HG03457 (cell line): ENCODE results near the gene ZC3H4.
A peak's percentile ranks its signal among the peaks of the same experiment; 100 is the strongest.
"Not testable (repeated sequence)": the region's sequence is repeated elsewhere in the genome, so short reads cannot be mapped to it uniquely, and the experiment has no call there.

ENCODE experiments used
- ATAC-seq: cut with Tn5 transposase; IDR thresholded peaks from one replicate; pipeline ENCODE4 v1.9.1; 2021; ENCODE audit warnings: moderate number of reproducible peaks; ENCODE audit not compliant: unreplicated experiment

Gene ZC3H4

DNA sequence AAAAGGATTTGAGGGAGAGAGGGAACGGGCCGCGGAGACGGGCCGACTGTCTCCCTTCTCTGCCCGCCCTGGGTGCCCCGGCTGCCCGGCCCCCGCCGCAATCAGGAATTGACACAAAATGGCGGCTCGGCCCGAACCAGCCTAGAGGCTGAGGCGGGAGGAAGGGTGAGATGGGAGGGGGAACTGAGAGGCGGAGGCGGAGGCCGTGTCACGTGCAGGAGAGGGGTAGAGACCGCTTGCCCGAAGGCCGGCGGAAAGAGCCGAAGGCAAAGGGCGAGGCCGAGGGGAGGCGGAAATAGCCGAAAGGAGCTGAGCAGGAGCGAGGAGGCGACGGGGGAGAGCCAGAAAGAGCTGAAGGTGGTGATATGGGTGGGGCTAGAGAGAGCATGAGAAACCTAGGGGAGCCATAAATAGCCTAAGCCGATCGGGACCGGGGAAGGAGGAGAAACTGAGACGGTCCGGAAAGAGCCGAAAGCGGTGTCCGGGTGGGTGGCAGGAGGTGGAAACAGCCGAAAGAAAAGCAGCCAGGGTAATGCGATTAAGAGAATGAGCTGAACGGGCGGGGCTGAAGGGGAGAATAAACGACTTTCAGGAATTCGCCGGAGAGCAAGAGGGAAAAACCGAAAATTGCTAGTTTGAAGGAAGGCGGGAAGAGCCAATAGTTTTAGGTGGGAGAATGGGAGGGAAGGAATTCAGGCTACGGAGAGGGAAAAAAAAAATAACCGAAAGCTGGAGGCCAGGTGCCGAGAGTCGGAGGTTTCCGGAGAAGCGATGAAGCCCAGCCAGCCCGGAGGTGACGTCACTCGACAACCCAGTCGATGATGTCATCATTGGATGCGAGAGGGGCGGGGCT, at the start of gene ZC3H4:
TSS of gene ZC3H4 (minus strand) at position 780 of the 853 bp plus-strand sequence. CDS start 1,192 bp downstream, outside the sequence.
- peak; percentile 80 for ATAC-seq

DNA sequence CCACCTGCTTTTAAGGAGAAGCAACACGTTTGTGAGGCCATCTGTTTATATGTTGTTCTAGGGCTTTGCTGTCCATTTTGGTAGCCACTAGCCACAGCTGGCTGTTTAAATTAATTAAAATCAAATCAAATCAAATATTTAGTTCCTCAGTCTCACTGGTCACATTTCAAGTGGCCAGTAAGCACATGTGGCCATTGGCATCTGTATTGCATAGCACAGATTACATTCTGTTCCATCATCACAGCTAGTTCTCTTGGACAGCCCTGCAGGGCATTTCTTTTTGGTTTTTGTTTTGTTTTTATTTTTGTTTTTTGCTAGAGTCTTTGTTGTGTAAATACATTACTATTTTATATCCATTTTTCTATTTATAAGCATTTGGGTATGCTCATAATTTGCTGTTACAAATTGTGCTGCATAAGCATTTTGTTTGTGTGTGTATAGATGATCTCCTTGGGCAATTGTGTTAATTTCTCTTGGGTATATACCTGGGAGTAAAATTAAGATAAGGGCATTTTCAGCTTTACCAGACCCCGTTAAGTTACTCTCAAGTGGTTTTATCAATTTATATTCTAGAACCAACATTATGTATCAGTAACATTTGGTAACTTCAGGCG, 48.4 kb upstream of the ZC3H4 start:
- ATAC-seq, result no peak

DNA sequence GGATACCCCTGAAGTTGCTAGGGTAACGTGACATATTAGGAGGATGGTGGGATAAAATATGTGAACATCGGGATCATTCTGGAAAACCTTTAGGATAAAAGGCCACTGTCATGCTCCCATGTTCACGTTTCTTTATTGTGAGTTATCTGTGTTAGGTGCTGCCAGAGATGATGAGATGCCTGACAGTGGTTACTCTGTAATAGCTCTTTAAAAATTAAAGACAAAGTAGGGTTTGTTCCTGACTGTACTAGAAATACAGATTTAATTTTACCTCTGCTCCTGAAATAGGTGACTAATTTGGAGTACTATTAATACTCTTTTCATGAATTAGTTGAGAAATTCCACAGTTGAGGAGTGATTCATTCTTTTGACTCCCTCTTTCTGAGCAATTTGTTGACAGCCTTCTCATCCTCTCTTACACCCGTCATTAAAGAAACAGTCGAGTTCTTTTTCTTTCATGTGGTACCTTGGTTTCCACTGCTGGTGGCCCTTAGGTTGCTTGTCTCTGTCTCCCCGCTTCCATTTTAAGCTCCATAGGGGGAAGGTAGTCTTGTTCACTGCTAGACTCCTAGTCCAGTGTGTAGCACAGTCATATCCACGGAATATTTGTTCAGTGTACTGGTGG, 45.4 kb upstream of the ZC3H4 start:
- no peak for ATAC-seq

DNA sequence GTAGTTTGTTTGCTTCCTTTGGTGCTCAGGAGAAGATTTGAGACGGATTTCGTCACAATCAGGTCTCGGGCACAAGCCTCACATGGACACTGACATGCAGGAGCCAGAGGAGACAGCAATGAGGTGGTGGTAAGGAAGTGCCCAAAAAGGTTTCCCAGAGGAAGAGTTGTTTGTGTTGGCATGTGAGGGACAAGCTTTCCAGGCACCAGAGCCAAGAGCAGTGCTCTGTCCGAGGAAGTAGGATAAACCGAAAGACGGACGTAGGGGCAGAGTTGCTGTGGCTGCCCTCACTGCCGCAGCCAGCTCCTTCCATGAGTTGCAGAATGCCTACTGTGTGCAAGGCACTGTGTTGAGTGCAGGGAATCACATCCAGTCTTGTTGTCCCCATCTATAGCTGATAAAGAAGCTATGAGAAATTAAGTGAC, 44.8 kb upstream of the ZC3H4 start:
- ATAC-seq, result no peak

DNA sequence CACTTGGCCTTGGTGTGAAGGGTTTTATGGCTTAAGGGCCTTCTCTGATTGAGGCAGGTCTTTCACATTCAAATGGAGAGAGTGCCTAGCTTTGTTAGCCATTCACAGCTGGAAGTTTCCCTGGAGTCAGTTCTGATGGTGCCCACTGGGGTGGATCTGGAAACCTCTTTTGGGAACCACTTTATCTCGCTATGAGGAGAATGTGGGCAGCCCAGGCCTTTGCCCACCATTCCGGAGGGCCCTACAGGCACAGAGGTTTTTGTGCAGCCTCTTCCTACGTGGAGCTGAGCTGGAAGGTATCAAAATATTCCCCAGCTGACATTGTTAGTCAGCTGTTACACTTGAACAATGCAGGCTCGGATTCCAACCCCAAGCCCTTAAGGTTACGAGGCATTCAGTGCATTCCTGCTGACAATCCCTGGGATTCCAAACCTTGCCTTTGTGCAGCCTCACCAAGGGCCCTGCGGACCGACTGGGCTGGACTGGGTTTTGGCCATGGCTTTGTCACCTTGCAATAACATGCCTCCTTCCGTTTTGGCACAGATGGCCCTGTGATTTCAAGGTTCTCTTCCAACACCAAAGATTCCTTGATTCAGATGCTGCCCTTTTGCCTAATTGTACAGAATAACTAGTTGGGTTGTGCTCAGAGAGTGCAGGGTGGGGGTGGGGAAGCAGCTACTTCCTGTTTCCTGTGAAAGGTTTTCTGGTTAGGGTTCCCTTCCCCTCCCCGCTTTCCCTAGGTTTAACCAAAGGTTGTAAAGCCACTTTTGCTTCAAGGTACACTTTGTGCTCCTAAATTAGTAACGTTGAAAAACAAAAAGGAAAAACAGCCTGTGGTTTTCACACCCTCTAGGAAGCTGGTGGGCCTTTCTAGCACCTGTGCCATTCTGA, 44.1 kb upstream of the ZC3H4 start:
- ATAC-seq, result no peak

DNA sequence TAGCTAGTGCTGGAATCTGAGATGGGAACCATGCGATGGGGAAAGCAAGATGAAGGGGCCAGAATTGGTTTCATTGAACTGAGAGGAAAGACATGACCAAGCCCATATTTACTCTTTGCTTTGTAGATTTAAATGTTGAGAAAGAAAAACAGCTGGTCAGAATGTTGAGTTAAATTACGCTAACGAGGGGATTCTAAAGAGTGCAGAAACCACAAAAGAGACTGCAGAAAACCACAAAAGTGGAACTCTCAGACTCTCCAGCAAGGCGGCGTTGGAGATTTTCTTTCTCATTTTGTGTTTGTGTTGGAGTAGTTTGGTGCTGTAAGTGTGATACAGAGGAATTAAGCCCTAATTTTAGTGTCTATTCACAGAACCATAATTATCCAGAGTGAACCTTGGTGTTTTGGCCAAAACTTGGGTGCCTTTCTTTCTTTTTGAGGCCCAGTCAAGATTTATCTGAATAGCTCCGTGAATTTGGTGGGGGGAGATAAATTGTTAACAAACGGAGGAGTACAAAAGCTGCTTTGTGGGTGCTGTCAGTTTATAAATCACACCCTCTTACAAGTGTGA, 43.4 kb upstream of the ZC3H4 start:
- ATAC-seq, result no peak

DNA sequence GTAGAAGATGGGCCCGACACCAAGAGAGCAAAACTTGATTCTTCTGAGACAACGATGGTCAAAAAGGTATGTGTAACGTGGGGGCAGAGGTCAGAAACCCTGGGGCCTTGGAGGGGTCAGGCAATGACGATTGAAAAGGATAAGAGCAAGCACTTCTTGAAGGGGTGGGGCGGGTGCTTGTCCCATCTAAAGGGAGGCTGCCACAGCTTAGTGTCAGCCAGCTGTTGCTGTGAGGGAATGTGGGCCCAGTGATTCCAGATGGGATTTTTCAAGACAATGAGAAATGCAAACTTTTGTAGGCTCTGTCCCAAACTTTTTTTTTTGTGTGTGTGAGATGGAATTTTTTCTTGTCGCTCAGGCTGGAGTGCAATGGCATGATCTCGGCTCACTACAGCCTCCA, 41.6 kb upstream of the ZC3H4 start:
- no peak for ATAC-seq

DNA sequence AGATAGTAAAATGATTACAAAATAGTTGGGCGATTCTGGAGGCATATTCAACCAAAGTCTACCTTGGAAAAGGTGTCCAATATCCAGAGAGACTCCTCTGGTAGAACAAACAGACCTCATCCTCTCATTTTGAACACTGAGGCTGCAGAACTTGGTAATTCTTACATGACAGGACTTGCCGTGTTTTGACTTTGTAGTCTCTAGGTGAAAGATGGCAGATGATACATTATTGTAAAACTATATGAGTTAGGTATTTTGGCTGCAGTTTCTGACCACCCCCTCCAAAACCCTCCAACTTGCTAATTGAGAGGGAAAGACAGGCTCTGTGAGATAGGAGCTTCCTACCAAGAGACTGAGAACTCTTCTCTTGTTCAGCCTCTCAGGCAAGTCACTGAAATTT, 39.7 kb upstream of the ZC3H4 start:
- ATAC-seq, result no peak

DNA sequence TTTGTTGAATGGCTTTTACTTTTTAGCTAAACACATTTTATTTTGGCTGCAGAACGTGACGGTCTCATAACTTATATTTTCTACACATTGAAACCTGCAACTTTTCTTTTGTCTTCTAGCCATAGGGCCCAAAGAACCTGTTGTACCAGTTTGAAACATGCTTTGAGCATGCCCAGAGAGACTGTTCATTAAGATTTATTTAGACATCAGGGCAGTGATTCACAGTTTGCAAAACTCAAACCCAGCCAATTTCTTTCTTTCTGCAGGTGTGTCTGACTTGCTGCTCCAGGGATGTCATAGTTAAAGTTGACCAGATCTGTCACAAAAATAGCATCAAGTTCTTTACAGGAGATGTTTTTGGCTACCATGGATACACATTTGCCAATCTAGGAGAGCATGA, 39.1 kb upstream of the ZC3H4 start:
- no peak for ATAC-seq

DNA sequence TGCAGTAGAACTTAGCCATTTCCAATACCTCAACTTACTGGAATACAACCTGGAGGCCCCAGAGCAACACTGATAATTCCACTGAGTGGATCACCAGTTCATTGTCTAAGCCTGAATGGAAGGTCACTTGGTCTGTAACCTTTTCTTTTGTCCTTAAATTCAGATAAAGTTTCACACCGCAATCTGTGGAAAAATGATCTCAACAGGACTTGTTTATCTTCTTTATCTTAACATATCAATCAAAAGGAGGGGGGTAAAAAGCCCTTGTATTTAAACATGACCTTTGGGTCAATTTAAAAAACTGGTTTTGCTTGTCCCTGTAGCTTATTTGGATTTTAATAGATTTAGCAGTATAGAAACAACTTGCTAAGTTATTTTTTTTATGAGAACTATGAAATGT, 38.6 kb upstream of the ZC3H4 start:
- no peak for ATAC-seq

DNA sequence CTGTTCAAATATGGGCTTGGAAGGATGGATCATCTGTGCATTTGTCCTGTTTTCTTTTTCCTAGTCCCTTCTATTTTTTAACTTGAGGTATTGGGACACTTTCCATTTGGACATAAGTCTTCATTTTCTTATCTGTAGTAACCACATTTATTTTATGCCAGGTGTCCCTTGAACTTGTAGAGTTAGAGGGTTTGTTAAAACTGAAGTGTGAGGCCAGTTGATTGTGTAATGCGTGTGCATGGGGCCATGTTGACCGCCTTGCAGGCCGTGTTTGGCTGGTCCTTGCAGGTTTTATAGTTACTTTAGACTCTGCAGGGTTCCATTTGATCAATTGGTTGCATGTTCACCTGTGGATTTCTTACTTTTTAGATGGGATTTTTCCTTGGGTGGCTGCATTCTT, 38.1 kb upstream of the ZC3H4 start:
- ATAC-seq, result no peak

DNA sequence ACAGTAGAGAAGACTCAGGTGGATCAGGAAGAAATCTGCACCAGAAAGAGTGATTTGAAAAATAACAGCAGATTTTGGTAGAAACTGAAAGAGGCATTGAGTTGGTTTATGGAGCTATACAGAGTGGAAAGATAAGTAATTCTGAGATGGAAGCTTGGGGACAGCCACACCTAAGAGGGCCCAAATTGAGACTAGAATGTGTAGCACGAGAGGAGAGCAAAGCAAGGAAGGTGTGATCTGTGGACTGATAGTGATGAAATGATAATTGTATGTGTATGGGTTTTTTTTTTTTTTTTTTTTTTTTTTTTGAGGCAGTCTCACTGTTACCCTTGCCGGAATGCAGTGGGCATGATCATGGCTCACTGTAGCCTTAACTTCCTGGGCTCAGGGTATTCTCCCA, 33.3 kb upstream of the ZC3H4 start:
- no peak for ATAC-seq

DNA sequence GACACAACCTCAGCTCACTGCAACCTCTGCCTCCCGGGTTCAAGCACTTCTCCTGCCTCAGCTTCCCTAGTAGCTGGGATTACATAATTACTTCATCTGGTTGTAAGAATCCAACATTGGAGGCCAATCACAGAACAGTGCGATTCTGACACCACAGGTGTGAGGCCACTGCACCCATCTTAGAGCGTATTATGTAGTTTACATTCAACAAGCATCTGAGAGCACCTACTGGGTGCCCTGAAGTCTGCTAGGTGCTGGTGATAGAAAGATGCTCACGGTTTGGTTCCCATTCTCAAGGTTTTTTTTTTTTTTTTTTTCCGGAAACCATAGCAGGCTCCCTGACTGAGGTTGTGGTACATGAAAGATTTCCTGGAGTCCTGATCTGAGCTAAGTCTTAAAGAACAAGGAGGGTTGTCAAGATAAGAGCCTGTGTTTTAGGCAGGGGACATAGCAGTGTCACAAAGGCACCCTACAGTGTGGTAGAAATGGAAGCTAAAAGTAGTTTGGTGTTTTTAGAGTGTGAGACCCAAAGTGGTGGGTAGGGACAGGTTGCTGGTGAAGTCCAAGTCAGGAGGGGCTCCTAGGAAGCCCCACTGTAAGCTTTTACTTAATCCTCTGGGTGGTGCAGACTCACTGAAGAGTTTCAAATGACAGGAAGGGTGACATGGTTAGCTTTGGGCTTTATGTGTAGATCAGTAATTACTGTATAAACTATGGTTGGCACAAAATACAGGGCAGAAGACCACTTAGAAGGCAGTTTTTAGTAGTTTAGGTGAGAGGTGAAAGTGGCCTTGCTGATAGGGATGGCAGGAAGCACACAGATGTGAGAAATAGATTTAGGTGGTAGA, 32.3 kb upstream of the ZC3H4 start:
- ATAC-seq, result no peak

DNA sequence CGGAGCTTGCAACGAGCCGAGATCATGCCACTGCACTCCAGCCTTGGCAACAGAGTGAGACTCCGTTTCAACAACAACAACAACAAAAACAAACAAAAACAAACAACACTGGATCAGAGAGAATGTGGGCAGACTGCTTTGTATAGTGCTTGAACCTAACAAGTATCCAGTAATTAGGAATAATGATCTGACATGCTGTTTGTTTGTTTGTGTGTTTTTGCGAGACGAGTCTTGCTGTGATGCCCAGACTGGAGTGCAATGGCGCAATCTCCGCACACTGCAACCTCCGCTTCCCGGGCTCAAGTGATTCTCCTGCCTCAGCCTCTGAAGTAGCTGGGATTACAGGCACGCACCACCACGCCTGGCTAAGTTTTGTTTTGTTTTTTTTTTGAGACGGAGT, 31.1 kb upstream of the ZC3H4 start:
- no peak for ATAC-seq

DNA sequence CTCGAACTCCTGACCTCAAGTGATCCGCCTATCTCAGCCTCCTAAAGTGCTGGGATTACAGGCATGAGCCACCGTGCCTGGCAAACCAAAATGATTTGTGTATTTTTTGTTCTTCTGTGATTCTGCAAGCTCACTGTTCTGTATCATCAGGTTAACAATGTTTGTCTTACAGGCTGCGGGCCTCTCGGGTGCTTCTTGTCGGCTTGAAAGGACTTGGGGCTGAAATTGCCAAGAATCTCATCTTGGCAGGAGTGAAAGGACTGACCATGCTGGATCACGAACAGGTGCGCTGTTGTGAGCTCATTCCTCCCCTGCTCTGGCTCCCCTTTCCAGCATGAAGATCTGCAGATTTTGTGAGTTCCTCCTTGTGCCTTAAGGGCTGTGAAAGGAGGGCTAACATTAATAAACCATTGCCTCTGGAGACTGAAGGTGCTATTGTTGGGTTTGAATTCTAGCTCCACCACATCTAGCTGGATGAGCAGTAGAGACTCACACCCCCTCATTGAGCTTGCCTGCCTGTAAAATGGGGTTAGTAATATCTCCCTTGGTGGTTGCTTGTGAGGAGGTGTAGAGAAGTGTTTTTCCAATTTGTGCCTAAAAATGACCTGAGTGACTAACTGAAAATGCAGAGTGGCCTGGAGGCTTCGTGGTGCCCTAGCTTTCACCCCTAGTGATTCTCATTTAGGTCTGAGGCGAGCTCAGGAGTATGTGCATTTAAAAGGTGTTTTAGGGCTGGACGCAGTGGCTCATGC, 29.9 kb upstream of the ZC3H4 start:
- no peak for ATAC-seq

DNA sequence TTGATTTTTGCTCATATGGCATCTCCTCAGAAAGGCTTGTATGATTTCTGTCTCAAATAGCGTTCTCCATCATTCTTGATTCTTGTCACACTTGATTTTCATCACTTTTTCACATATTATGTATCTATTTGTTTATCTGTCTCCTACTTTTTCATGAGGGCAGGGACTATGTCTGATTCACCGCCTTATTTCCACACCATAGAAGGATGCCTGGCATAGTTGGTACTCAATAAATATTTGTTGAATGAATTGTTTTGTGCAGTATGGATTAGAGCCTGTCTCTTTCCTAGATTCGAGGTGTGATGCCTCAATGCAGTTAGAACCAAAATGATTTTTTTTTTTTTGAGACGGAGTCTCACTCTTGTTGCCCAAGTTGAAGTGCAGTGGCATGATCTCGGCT, 29.2 kb upstream of the ZC3H4 start:
- no peak for ATAC-seq

DNA sequence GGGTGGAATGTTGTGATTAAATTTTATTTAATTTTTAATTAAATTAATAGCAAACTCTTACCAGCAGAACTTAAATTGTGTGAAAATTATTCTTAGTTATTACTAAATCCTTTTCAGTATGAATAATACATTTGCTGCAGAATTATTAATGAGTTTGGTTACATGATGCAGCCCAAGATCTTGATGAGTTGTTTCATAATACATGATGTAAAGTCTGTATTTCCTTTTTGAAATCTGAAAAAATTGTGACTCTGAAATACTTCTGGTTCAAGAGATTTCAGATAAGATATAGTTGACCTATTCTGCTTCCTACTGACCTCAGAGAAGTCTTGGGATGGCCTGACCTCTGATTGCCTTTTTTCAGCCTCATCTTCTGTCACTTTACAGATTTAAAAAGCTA, 28.1 kb upstream of the ZC3H4 start:
- no peak for ATAC-seq

DNA sequence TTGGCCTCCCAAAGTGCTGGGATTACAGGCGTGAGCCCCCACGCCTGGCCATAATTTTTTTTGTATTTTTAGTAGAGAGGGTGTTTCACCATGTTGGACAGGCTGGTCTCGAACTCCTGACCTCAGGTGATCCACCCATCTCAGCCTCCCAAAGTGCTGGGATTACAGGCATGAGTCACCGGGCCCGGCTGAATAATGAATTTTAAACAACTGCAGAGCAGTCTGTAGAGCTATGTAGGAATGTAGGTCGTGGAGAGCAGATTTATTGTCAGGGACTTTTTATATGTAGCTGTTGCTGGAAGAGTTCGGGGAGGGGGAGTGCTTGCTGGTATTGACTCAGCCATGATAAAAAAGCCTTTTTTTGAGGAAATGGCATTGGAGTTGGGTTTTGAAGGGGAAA, 27.7 kb upstream of the ZC3H4 start:
- ATAC-seq, result not testable (repeated sequence)

DNA sequence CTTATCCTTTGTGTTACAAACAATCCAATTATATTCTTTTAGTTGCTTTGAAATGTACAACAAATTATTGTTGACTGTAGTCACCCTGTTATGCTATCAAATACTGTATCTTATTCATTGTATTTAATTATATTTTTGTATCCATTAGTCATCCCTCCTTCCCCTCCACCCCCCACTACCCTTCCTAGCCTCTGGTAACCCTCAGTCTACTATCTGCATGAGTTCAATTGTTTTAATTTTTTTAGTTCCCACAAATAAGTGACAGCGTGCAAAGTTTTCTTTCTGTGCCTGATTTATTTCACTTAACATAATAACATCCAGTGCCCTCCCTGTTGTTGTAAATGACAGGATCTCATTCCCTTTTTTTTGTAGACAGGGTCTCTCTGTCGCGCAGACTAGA, 21.6 kb upstream of the ZC3H4 start:
- no peak for ATAC-seq
